Ramos (cell line): Measurements from ENCODE around the gene PRR7.

Experiments
- in situ Hi-C: fragments of 300-500 bp; cut with MboI; formaldehyde crosslinking; loops from one replicate; pipeline ENCODE4 v1.14.3; 2022; ENCODE audit warnings: low sequenced_read_pairs; ENCODE audit not compliant: unreplicated experiment

Gene PRR7

GRCh38 chr5:177477701-177478477, 31.3 kb downstream of the PRR7 start:
- in situ Hi-C loops: loop anchor here (25.0 kb wide), 1 partner anchor 941 kb away; the partner anchor contains the start of genes CDHR2 and RNF44

- in situ Hi-C loops: loop anchor here (25.0 kb wide), 1 partner anchor 942 kb away; the partner anchor contains the start of genes CDHR2 and RNF44
Observed at GRCh38 chr5:177478711-177479646, 32.4 kb downstream of the PRR7 start.

GRCh38 chr5:177479774-177480173, 33.2 kb downstream of the PRR7 start:
- in situ Hi-C loops: loop anchor here (25.0 kb wide), 1 partner anchor 942 kb away; the partner anchor contains the start of genes CDHR2 and RNF44

- in situ Hi-C loops: loop anchor here (25.0 kb wide), 1 partner anchor 945 kb away; the partner anchor contains the start of genes CDHR2 and RNF44
Observed at GRCh38 chr5:177482359-177482795, 35.8 kb downstream of the PRR7 start.

- in situ Hi-C loops: loop anchor here (25.0 kb wide), 1 partner anchor 946 kb away; the partner anchor contains the start of genes CDHR2 and RNF44
Observed at GRCh38 chr5:177483042-177483441, 36.4 kb downstream of the PRR7 start.

- in situ Hi-C loops: loop anchor here (25.0 kb wide), 1 partner anchor 947 kb away; the partner anchor contains the start of genes CDHR2 and RNF44
Observed at GRCh38 chr5:177483994-177484901, 37.6 kb downstream of the PRR7 start.

- in situ Hi-C loops: loop anchor here (25.0 kb wide), 1 partner anchor 948 kb away; the partner anchor contains the start of genes CDHR2 and RNF44
Observed at GRCh38 chr5:177484902-177485549, 38.4 kb downstream of the PRR7 start.

GRCh38 chr5:177485753-177486152, 39.1 kb downstream of the PRR7 start:
- in situ Hi-C loops: loop anchor here (25.0 kb wide), 1 partner anchor 948 kb away; the partner anchor contains the start of genes CDHR2 and RNF44

- in situ Hi-C loops: loop anchor here (25.0 kb wide), 1 partner anchor 949 kb away; the partner anchor contains the start of genes CDHR2 and RNF44
Observed at GRCh38 chr5:177486256-177486655, 39.6 kb downstream of the PRR7 start.

GRCh38 chr5:177487144-177487543, 40.5 kb downstream of the PRR7 start:
- in situ Hi-C loops: loop anchor here (25.0 kb wide), 1 partner anchor 950 kb away; the partner anchor contains the start of genes CDHR2 and RNF44

- in situ Hi-C loops: loop anchor here (25.0 kb wide), 1 partner anchor 951 kb away; the partner anchor contains the start of genes CDHR2 and RNF44
Observed at GRCh38 chr5:177487975-177488374, 41.4 kb downstream of the PRR7 start.

GRCh38 chr5:177489119-177489716, 42.6 kb downstream of the PRR7 start:
- in situ Hi-C loops: loop anchor here (25.0 kb wide), 1 partner anchor 952 kb away; the partner anchor contains the start of genes CDHR2 and RNF44

- in situ Hi-C loops: loop anchor here (25.0 kb wide), 1 partner anchor 953 kb away; the partner anchor contains the start of genes CDHR2 and RNF44
Observed at GRCh38 chr5:177490311-177490991, 43.8 kb downstream of the PRR7 start.

GRCh38 chr5:177490992-177491391, 44.4 kb downstream of the PRR7 start:
- in situ Hi-C loops: loop anchor here (25.0 kb wide), 1 partner anchor 954 kb away; the partner anchor contains the start of genes CDHR2 and RNF44

GRCh38 chr5:177491429-177491945, 44.9 kb downstream of the PRR7 start:
- in situ Hi-C loops: loop anchor here (25.0 kb wide), 1 partner anchor 954 kb away; the partner anchor contains the start of genes CDHR2 and RNF44

- in situ Hi-C loops: loop anchor here (25.0 kb wide), 1 partner anchor 955 kb away; the partner anchor contains the start of genes CDHR2 and RNF44
Observed at GRCh38 chr5:177491983-177492746, 45.6 kb downstream of the PRR7 start.
